ENCODE data around the gene ZAP70.
A peak's percentile ranks its signal among the peaks of the same experiment; 100 is the strongest.
"Not testable (repeated sequence)": the region's sequence is repeated elsewhere in the genome, so short reads cannot be mapped to it uniquely, and the experiment has no call there.

ZAP70 gene

GRCh38 chr2:97713296-97714083, at the start of gene ZAP70:
Gene ZAP70, plus strand, starts transcription at chr2:97713576. Its CDS starts 10,461 bp downstream, at chr2:97724037.
- no peak for DNase-seq (ENCODE audit: low read depth)

- no peak for DNase-seq (ENCODE audit: low read depth)
Measured at GRCh38 chr2:97663626-97663961, 49.8 kb upstream of the ZAP70 start.

- DNase-seq (ENCODE audit: low read depth), result peak; percentile 89
Measured at GRCh38 chr2:97663962-97664635, 49.3 kb upstream of the ZAP70 start, which contains the start of gene ACTR1B. Gene ACTR1B, minus strand, starts transcription at chr2:97664044. Its CDS starts 154 bp downstream, at chr2:97663890.

- DNase-seq (ENCODE audit: low read depth), result no peak
Measured at GRCh38 chr2:97664636-97664970, 48.8 kb upstream of the ZAP70 start.

GRCh38 chr2:97669448-97669847, 43.9 kb upstream of the ZAP70 start, which contains the start of gene C2orf92:
Gene C2orf92, plus strand, starts transcription at chr2:97669713. Its CDS starts 76 bp downstream, at chr2:97669789.
- no peak for DNase-seq (ENCODE audit: low read depth)

GRCh38 chr2:97670471-97670870, 42.9 kb upstream of the ZAP70 start:
- DNase-seq (ENCODE audit: low read depth), result no peak

- DNase-seq (ENCODE audit: low read depth), result no peak
Measured at GRCh38 chr2:97671526-97671925, 41.9 kb upstream of the ZAP70 start.

- not testable (repeated sequence) for DNase-seq (ENCODE audit: low read depth)
Measured at GRCh38 chr2:97672606-97673140, 40.7 kb upstream of the ZAP70 start.

- DNase-seq (ENCODE audit: low read depth), result no peak
Measured at GRCh38 chr2:97673182-97673914, 40.0 kb upstream of the ZAP70 start.

GRCh38 chr2:97673915-97674283, 39.5 kb upstream of the ZAP70 start:
- no peak for DNase-seq (ENCODE audit: low read depth)

GRCh38 chr2:97675430-97676113, 37.8 kb upstream of the ZAP70 start:
- no peak for DNase-seq (ENCODE audit: low read depth)

GRCh38 chr2:97676620-97677019, 36.8 kb upstream of the ZAP70 start:
- no peak for DNase-seq (ENCODE audit: low read depth)

GRCh38 chr2:97677480-97677879, 35.9 kb upstream of the ZAP70 start:
- DNase-seq (ENCODE audit: low read depth), result no peak

- no peak for DNase-seq (ENCODE audit: low read depth)
Measured at GRCh38 chr2:97678298-97678697, 35.1 kb upstream of the ZAP70 start.

GRCh38 chr2:97687235-97687634, 26.1 kb upstream of the ZAP70 start:
- not testable (repeated sequence) for DNase-seq (ENCODE audit: low read depth)

- DNase-seq (ENCODE audit: low read depth), result no peak
Measured at GRCh38 chr2:97688062-97688827, 25.1 kb upstream of the ZAP70 start.

- DNase-seq (ENCODE audit: low read depth), result no peak
Measured at GRCh38 chr2:97691166-97691565, 22.2 kb upstream of the ZAP70 start.

GRCh38 chr2:97693476-97693875, 19.9 kb upstream of the ZAP70 start:
- DNase-seq (ENCODE audit: low read depth), result no peak

- no peak for DNase-seq (ENCODE audit: low read depth)
Measured at GRCh38 chr2:97695744-97696143, 17.6 kb upstream of the ZAP70 start.

GRCh38 chr2:97697252-97698235, 15.8 kb upstream of the ZAP70 start:
- DNase-seq (ENCODE audit: low read depth), result peak; percentile 96

All from stimulated activated CD8-positive, alpha-beta memory T cell treated with anti-CD3 and anti-CD28 coated beads, Interleukin-15, amount 100 ng/mL, for 1 hour (primary cell).